ENCODE measurements around the gene NAV3. TPM values are rescaled to one million over a fixed set of nuclear protein-coding genes. Genes with fewer than 3 reads are reported as not detected.

Gene NAV3
- total and polyA plus RNA-seq, 2 of the 4 experiments (the other 2 are of a cell fraction) = 25.5 to 106 TPM

DNA sequence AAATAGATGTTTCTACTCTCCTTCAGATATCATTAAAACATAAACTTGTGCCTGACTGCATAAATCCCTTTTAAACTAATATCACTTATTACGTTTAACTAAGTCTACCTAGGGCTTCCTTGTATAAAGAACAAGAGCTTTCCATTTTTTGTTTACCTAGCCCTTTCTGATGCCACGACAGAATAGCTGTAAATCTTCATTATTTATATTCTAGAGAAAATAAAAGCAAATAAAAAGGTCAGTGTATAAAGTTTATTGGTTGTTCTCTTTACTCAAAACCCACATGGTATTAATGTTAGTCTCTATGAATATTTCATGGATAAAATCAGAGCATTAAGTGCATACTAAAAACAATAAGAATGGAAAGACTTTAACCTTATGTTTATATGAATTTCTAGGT, 269.1 kb downstream of the NAV3 start:
- H2BK20ac ChIP-seq (ENCODE audit: low read depth, low read length) = no peak overlapping the region
- TF ChIP-seq, protein P1, sequence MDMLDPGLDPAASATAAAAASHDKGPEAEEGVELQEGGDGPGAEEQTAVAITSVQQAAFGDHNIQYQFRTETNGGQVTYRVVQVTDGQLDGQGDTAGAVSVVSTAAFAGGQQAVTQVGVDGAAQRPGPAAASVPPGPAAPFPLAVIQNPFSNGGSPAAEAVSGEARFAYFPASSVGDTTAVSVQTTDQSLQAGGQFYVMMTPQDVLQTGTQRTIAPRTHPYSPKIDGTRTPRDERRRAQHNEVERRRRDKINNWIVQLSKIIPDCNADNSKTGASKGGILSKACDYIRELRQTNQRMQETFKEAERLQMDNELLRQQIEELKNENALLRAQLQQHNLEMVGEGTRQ (IDR thresholded peaks at IDR 0.05; ENCODE audit: low read depth, low read length) = no peak
- no peak for TF ChIP-seq CEBPB (IDR thresholded peaks at IDR 0.05; ENCODE audit: low read depth, low read length)
- no peak for TF ChIP-seq CHD1 (IDR thresholded peaks at IDR 0.05; ENCODE audit: low read depth, low read length)
- no peak for TF ChIP-seq RAD21 (IDR thresholded peaks at IDR 0.05; ENCODE audit: low read length)
- TF ChIP-seq NFE2L2 (IDR thresholded peaks at IDR 0.05; ENCODE audit: low read depth, low read length) = no peak
- TF ChIP-seq, protein P2, sequence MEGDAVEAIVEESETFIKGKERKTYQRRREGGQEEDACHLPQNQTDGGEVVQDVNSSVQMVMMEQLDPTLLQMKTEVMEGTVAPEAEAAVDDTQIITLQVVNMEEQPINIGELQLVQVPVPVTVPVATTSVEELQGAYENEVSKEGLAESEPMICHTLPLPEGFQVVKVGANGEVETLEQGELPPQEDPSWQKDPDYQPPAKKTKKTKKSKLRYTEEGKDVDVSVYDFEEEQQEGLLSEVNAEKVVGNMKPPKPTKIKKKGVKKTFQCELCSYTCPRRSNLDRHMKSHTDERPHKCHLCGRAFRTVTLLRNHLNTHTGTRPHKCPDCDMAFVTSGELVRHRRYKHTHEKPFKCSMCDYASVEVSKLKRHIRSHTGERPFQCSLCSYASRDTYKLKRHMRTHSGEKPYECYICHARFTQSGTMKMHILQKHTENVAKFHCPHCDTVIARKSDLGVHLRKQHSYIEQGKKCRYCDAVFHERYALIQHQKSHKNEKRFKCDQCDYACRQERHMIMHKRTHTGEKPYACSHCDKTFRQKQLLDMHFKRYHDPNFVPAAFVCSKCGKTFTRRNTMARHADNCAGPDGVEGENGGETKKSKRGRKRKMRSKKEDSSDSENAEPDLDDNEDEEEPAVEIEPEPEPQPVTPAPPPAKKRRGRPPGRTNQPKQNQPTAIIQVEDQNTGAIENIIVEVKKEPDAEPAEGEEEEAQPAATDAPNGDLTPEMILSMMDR (conservative IDR thresholded peaks at IDR 0.05; ENCODE audit: low read depth, low read length) = no peak
- POLR2A ChIA-PET (ENCODE audit: unreplicated experiment) = no interaction called here
- H2AK9ac ChIP-seq (replicated peaks; ENCODE audit: low read depth, low read length, poor library complexity) = no peak overlapping the region
- H3K27me3 ChIP-seq (ENCODE audit: control insufficient read depth, insufficient read depth, low read length) = no peaks in the 10 kb centered on the region
- no peak overlapping the region for H2BK120ac ChIP-seq (ENCODE audit: low read depth, low read length)
- no peak overlapping the region for H2AFZ ChIP-seq (replicated peaks; ENCODE audit: low read length, poor library complexity)
- ATAC-seq (ENCODE audit: low read depth) (no peak), DNase-seq (no peak)
- H3K4ac ChIP-seq (ENCODE audit: low read depth, low read length) = no peak overlapping the region
- no peak overlapping the region for H2BK5ac ChIP-seq (ENCODE audit: low read depth, low read length, poor library complexity, severe bottlenecking)
- no peak overlapping the region for H2AK5ac ChIP-seq (ENCODE audit: low read depth, low read length)
- peaks cover 6% of the 10 kb centered on the region; the same call in 1 of the 2 replicates for H3K9me1 ChIP-seq (ENCODE audit: insufficient read depth, low read length)
- H3K56ac ChIP-seq (ENCODE audit: extremely low read depth, insufficient read depth, low read length) = no peak overlapping the region
- WGBS, 2 experiments (ENCODE audit: extremely low coverage in 2 of 2, insufficient read length in 1 of 2) = 100% methylated on average over 1 of the region's 2 CpGs; no CpG with 5 or more reads in 1 of the 2 experiments
- no peak overlapping the region for H3K23ac ChIP-seq (ENCODE audit: low read depth, low read length)
- no peaks in the 10 kb centered on the region; the same call in 1 of the 2 replicates for H3K36me3 ChIP-seq (ENCODE audit: control insufficient read depth, insufficient read depth, low read length)
- H4K91ac ChIP-seq (ENCODE audit: insufficient read depth, low read depth, low read length) = no peak overlapping the region
- dilution Hi-C loops (cut with HindIII; ENCODE audit: low sequenced_read_pairs, unreplicated experiment) = no loop called here
- H4K8ac ChIP-seq (ENCODE audit: low read depth in 2 of 2, low read length in 2 of 2) = no peak overlapping the region
- H3K4me3 ChIP-seq (ENCODE audit: insufficient read depth, low read depth, low read length) = no peak overlapping the region
- peaks cover 4% of the 10 kb centered on the region for H3K4me1 ChIP-seq (ENCODE audit: control insufficient read depth, insufficient read depth, low read length)
- H3K18ac ChIP-seq (ENCODE audit: low read depth, low read length) = no peak overlapping the region
- H3K9me3 ChIP-seq (ENCODE audit: control insufficient read depth, insufficient read depth, low read length) = no peaks in the 10 kb centered on the region
- no peak overlapping the region for H3K27ac ChIP-seq (ENCODE audit: insufficient read depth, low read length)
- in situ Hi-C loops (cut with MboI; ENCODE audit: low sequenced_read_pairs) = no loop called here
- peaks cover 14 to 22% of the 10 kb centered on the region in 2 experiments; a peak in 3 of 4 replicates for H3K79me1 ChIP-seq (ENCODE audit: low read depth in 1 of 2, low read length in 2 of 2)
- intact Hi-C loops (cut with micrococcal nuclease) = loop anchor here (5.0 kb wide), 1 partner anchor 98 kb away; no protein-coding TSS in a partner anchor
- no peak overlapping the region for H4K5ac ChIP-seq (ENCODE audit: low read depth, low read length)
- BruUV-seq (replicated peaks) = no TSS peak
- H2BK15ac ChIP-seq (ENCODE audit: low read depth, low read length) = no peak overlapping the region
- no peak overlapping the region for H3K14ac ChIP-seq (replicated peaks; ENCODE audit: low read depth, low read length)
- H4K20me1 ChIP-seq (ENCODE audit: insufficient read depth, low read length) = no peaks in the 10 kb centered on the region
- CTCF ChIA-PET = no interaction called here
- no peak overlapping the region for H3K9ac ChIP-seq (ENCODE audit: low read depth, low read length)
- no peak overlapping the region for H3K4me2 ChIP-seq (ENCODE audit: low read depth, low read length)

All from IMR-90 (cell line).